K562 (cell line): ENCODE data around the gene KRTAP12-2. TPM values are rescaled to one million over a fixed set of nuclear protein-coding genes. Genes with fewer than 3 reads are reported as not detected.

Experiments used
- ATAC-seq: fragments of 200-7000 bp; cut with Tn5 transposase; 3 replicates; pipeline ENCODE4 v1.9.1; 2020; ENCODE audit warnings: moderate library complexity
- BruUV-seq: library from RNA; stranded (reverse); fragments of 400-500 nt; replicated peaks from 2 replicates; lab custom pipeline; 2021; lab: Mats Ljungman, UMichigan
- CTCF ChIA-PET: fragments of 300-600 bp; formaldehyde crosslinking; extraction: SDS; loops from one replicate; lab custom pipeline; 2021; ENCODE audit warnings: low intra/inter-chr PET ratio; lab: Yijun Ruan, JAX
- POLR2A ChIA-PET: fragments of 300-600, 350-650 bp; sonication (Branson Sonifier 250); formaldehyde crosslinking; extraction: SDS; loops from one replicate; lab custom pipeline; 2021; ENCODE audit warnings: antibody characterized with exemption, inconsistent platforms; lab: Yijun Ruan, JAX
- DNase-seq, 4 experiments: peaks; one replicate each; pipeline versions ENCODE4 v3.0.0 to v3.0.0-alpha.2; 2011 to 2018; ENCODE audit warnings: low spot score in 3 of 4, mixed read lengths in 3 of 4; ENCODE audit errors: extremely low read depth in 1 of 4
- FAIRE-seq: peaks from 2 replicates; lab custom pipeline; 2011; peaks lifted over from hg19 to GRCh38; lab: Jason Lieb, UNC
- H2AFZ ChIP-seq: 2 replicates; pipeline ENCODE4 v1.6.0; 2011; ENCODE audit warnings: low read depth, low read length, control low read depth, inconsistent platforms
- H3K27ac ChIP-seq: fragments of 200-600 bp; 3 replicates; pipeline ENCODE4 v1.8.0; 2011; ENCODE audit warnings: low read depth, mild to moderate bottlenecking, control low read depth, inconsistent platforms, low read length, moderate library complexity, mixed read lengths; ENCODE audit errors: extremely low read depth
- H3K27me3 ChIP-seq, 2 experiments: fragments of 300-600 bp in 1 of 2; 2 replicates in 1 of 2; 3 replicates in 1 of 2; pipeline versions ENCODE4 v1.6.0 to v1.8.0; 2011; ENCODE audit warnings: inconsistent platforms in 2 of 2, low read length in 2 of 2, mild to moderate bottlenecking in 1 of 2, mixed read lengths in 1 of 2, moderate library complexity in 1 of 2; ENCODE audit not compliant: control insufficient read depth in 2 of 2, insufficient read depth in 2 of 2
- H3K36me3 ChIP-seq: fragments of 300-600 bp; 3 replicates; pipeline ENCODE4 v1.8.0; 2011; ENCODE audit warnings: mild to moderate bottlenecking, low read length, inconsistent platforms; ENCODE audit not compliant: control insufficient read depth, insufficient read depth
- H3K4me1 ChIP-seq, 2 experiments: fragments of 200-600 bp in 1 of 2; replicated peaks in 1 of 2; 2 replicates in 1 of 2; 3 replicates in 1 of 2; pipeline versions ENCODE4 v1.5.1 to v1.8.0; 2011; ENCODE audit warnings: inconsistent platforms in 2 of 2, low read length in 2 of 2, mild to moderate bottlenecking in 1 of 2, mixed read lengths in 1 of 2, moderate library complexity in 1 of 2; ENCODE audit not compliant: control insufficient read depth in 2 of 2, insufficient read depth in 2 of 2
- H3K4me2 ChIP-seq: 2 replicates; pipeline ENCODE4 v1.6.1; 2011; ENCODE audit warnings: low read length, control low read depth, inconsistent platforms, mixed read lengths; ENCODE audit not compliant: insufficient read depth
- H3K4me3 ChIP-seq: fragments of 200-600 bp; sonication (generic), shearing (Covaris generic); 2 replicates; pipeline ENCODE4 v1.5.1; 2016; ENCODE audit warnings: control low read depth, inconsistent platforms
- H3K79me2 ChIP-seq: fragments of 200-600 bp; 3 replicates; pipeline ENCODE4 v1.8.0; 2011; ENCODE audit warnings: low read length, inconsistent platforms; ENCODE audit not compliant: control insufficient read depth, insufficient read depth
- H3K9ac ChIP-seq, 2 experiments: 2 replicates each; pipeline versions ENCODE4 v1.6.0 to v1.6.1; 2011; ENCODE audit warnings: low read depth in 2 of 2, low read length in 2 of 2, control low read depth in 1 of 2, inconsistent platforms in 1 of 2, mild to moderate bottlenecking in 1 of 2, mixed read lengths in 1 of 2; ENCODE audit not compliant: insufficient read depth in 1 of 2
- H3K9me1 ChIP-seq: one replicate; pipeline ENCODE4 v1.6.0; 2011; ENCODE audit warnings: inconsistent platforms, mild to moderate bottlenecking, low read length, moderate library complexity; ENCODE audit not compliant: control insufficient read depth, insufficient read depth
- H3K9me3 ChIP-seq: replicated peaks from 2 replicates; pipeline ENCODE4 v1.5.1; 2011; ENCODE audit warnings: low read depth, low read length, inconsistent platforms; ENCODE audit not compliant: control insufficient read depth, insufficient read depth
- H4K20me1 ChIP-seq: replicated peaks from 2 replicates; pipeline ENCODE4 v1.6.1; 2011; ENCODE audit warnings: low read length, inconsistent platforms, mixed read lengths; ENCODE audit not compliant: control insufficient read depth, insufficient read depth
- ADNP ChIP-seq: fragments of 200-800 bp; sonication (Bioruptor generic); IDR thresholded peaks from 2 replicates; pipeline ENCODE4 v1.6.1; 2016; ENCODE audit warnings: missing genetic modification characterization, missing compliant biosample characterization
- ARNT ChIP-seq, 2 experiments: fragments of 450-650 bp; IDR thresholded peaks; 2 replicates each; pipeline ENCODE4 v1.6.1; 2016; ENCODE audit warnings: mild to moderate bottlenecking in 1 of 2
- CBX3 ChIP-seq, 2 experiments: IDR thresholded peaks; 1 replicate in 1 of 2; 2 replicates in 1 of 2; pipeline ENCODE4 v1.6.1; 2012; ENCODE audit warnings: inconsistent platforms in 2 of 2, low read length in 2 of 2, borderline replicate concordance in 1 of 2, control low read depth in 1 of 2
- CHCHD3 ChIP-seq: fragments of 250-450 bp; sonication (Bioruptor Pico); IDR thresholded peaks from 2 replicates; pipeline ENCODE4 v2.1.2; 2022; ENCODE audit warnings: mild to moderate bottlenecking
- DIDO1 ChIP-seq: fragments of 450-650 bp; IDR thresholded peaks from 2 replicates; pipeline ENCODE4 v1.6.1; 2016; ENCODE audit warnings: low read depth, missing biosample characterization, missing genetic modification characterization
- JUNB ChIP-seq: fragments of 450-650 bp; formaldehyde crosslinking; conservative IDR thresholded peaks from 2 replicates; pipeline ENCODE4 v1.4.0; 2020; ENCODE audit warnings: mild to moderate bottlenecking
- MAX ChIP-seq: sonication (generic); formaldehyde crosslinking; IDR thresholded peaks from 2 replicates; pipeline ENCODE4 v1.9.0; 2022; ENCODE audit warnings: mild to moderate bottlenecking, missing genetic modification reagents
- MCM5 ChIP-seq: fragments of 450-650 bp; IDR thresholded peaks from 2 replicates; pipeline ENCODE4 v1.6.1; 2016; ENCODE audit warnings: low read depth
- NFIX ChIP-seq: fragments of 250-450 bp; sonication (Bioruptor Pico); IDR thresholded peaks from 2 replicates; pipeline ENCODE4 v1.4.0; 2020; ENCODE audit warnings: low read depth, mild to moderate bottlenecking, moderate library complexity
- NR2C1 ChIP-seq, 2 experiments: fragments of 450-650 bp; IDR thresholded peaks; 2 replicates each; pipeline ENCODE4 v1.6.1; 2017; ENCODE audit warnings: mild to moderate bottlenecking in 2 of 2, antibody characterized with exemption in 1 of 2, inconsistent platforms in 1 of 2, missing compliant biosample characterization in 1 of 2, missing genetic modification characterization in 1 of 2
- PRPF4 ChIP-seq: fragments of 200-400 bp; formaldehyde crosslinking; IDR thresholded peaks from one replicate; pipeline ENCODE4 v1.6.1; 2017; ENCODE audit warnings: low read length, low read depth, mild to moderate bottlenecking; ENCODE audit not compliant: insufficient read depth, poor library complexity, severe bottlenecking
- RFX7 ChIP-seq: fragments of 250-450 bp; sonication (Bioruptor Pico); IDR thresholded peaks from 2 replicates; pipeline ENCODE4 v1.5.1; 2021; ENCODE audit warnings: mild to moderate bottlenecking
- SMAD4 ChIP-seq: fragments of 250-450 bp; sonication (Bioruptor Pico); conservative IDR thresholded peaks from 2 replicates; pipeline ENCODE4 v1.8.0; 2021; ENCODE audit warnings: inconsistent platforms, mild to moderate bottlenecking, moderate library complexity
- TAF9B ChIP-seq: fragments of 450-650 bp; IDR thresholded peaks from 2 replicates; pipeline ENCODE4 v1.6.1; 2018; ENCODE audit warnings: mild to moderate bottlenecking; ENCODE audit not compliant: partially characterized antibody
- ZC3H11A ChIP-seq: IDR thresholded peaks from 2 replicates; pipeline ENCODE4 v1.6.1; 2012; ENCODE audit warnings: low read depth, low read length, improper control_type of control experiment
- ZC3H8 ChIP-seq: fragments of 450-650 bp; IDR thresholded peaks from 2 replicates; pipeline ENCODE4 v1.6.1; 2017
- ZFPM2 ChIP-seq: fragments of 250-450 bp; sonication (Bioruptor Pico); IDR thresholded peaks from 2 replicates; pipeline ENCODE4 v1.5.1; 2022; ENCODE audit warnings: mild to moderate bottlenecking
- WGBS: fragments of 100-300 bp; shearing (Covaris generic); methylation state at CpG from one replicate; pipeline ENCODE4 v1.1.6; 2016; ENCODE audit warnings: low coverage, mixed read lengths; ENCODE audit not compliant: insufficient coverage; ENCODE audit errors: missing lambda C conversion rate; 5-methylcytosine and 5-hydroxymethylcytosine counted together
- in situ Hi-C: fragments of 300-500 bp; cut with MboI; formaldehyde crosslinking; loops from 4 replicates; pipeline ENCODE4 v1.15.0; 2018; ENCODE audit warnings: inconsistent platforms, mixed read lengths
- intact Hi-C: fragments of 100-400 bp; cut with micrococcal nuclease; formaldehyde crosslinking; loops from 2 replicates; pipeline ENCODE4 v1.14.2; 2022
- polyA plus RNA-seq, 8 experiments: library from polyadenylated mRNA; depleted of rRNA in 4 of 8; stranded (reverse) in 5 of 8; unstranded in 3 of 8; fragments of >200 nt; fragmentation: Nextera tagmentation in 2 of 8; fragmentation: Illumina TruSeq in 1 of 8; extraction: Ambion mirVana in 2 of 8; extraction: Trizol in 1 of 8; gene quantifications; 2 replicates each; pipeline versions ENCODE4 v1.2.1 to v1.2.3, GENCODE V29; 2011 to 2014; ENCODE audit warnings: inconsistent platforms in 1 of 8, missing spikeins in 1 of 8
- total RNA-seq, 7 experiments: library from RNA; depleted of rRNA in 6 of 7; stranded (reverse); fragments of >200 nt in 6 of 7; fragmentation: Illumina TruSeq in 2 of 7; extraction: Trizol in 2 of 7; gene quantifications; 2 replicates each; pipeline versions ENCODE4 v1.2.1 to v1.2.3, GENCODE V29; 2011 to 2021; ENCODE audit warnings: low replicate concordance in 1 of 7
- TF ChIP-seq, protein P1 (sequence below): sonication (generic); formaldehyde crosslinking; IDR thresholded peaks from 2 replicates; pipeline ENCODE4 v1.8.1; 2023; ENCODE audit warnings: mild to moderate bottlenecking, missing genetic modification reagents

The KRTAP12-2 gene
- total and polyA plus RNA-seq, 9 of the 15 experiments (the other 6 are each of a cell fraction or from before 2014, with no cell fraction given): not detected

GRCh38 chr21:44617071-44617501 is 49.6 kb downstream of the KRTAP12-2 start:
- Histone ChIP-seq H3K27me3 (peaks cover 14 to 44% of the 10 kb centered on the region in 2 experiments; a peak in 4 of 5 replicates), H2AFZ (no peak overlapping the region), H4K20me1 (no peaks in the 10 kb centered on the region), H3K4me3 (no peak overlapping the region), H3K79me2 (no peaks in the 10 kb centered on the region), H3K27ac (no peak overlapping the region), H3K9me1 (peaks cover 3% of the 10 kb centered on the region), H3K9ac (no peak overlapping the region), H3K4me2 (no peak overlapping the region), H3K36me3 (no peaks in the 10 kb centered on the region)
- DNase-seq (no peak), FAIRE-seq (no peak)
- CTCF ChIA-PET: no interaction called here
- intact Hi-C loops: no loop called here
- TF ChIP-seq JUNB: no peak
- no peak for TF ChIP-seq SMAD4 (CRISPR knock-in tag)
- TF ChIP-seq CBX3 (IDR thresholded peaks at IDR 0.05; ENCODE audit: borderline replicate concordance in 1 of 2, low read length in 2 of 2): no peak
- no peak for TF ChIP-seq CHCHD3 (CRISPR knock-in tag)
- TF ChIP-seq TAF9B: no peak
- TF ChIP-seq MCM5: no peak
- no peak for TF ChIP-seq ZC3H11A
- TF ChIP-seq DIDO1 (tag): no peak
- TF ChIP-seq, protein P1, sequence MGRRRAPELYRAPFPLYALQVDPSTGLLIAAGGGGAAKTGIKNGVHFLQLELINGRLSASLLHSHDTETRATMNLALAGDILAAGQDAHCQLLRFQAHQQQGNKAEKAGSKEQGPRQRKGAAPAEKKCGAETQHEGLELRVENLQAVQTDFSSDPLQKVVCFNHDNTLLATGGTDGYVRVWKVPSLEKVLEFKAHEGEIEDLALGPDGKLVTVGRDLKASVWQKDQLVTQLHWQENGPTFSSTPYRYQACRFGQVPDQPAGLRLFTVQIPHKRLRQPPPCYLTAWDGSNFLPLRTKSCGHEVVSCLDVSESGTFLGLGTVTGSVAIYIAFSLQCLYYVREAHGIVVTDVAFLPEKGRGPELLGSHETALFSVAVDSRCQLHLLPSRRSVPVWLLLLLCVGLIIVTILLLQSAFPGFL (CRISPR knock-in tag): no peak
- TF ChIP-seq ARNT (IDR thresholded peaks at IDR 0.05): no peak
- no peak for TF ChIP-seq RFX7 (CRISPR knock-in tag)
- TF ChIP-seq NFIX (CRISPR knock-in tag): no peak
- no peak for TF ChIP-seq MAX (CRISPR knock-in tag)
- TF ChIP-seq ZC3H8: no peak
- no peak for TF ChIP-seq ZFPM2
- no peak for TF ChIP-seq NR2C1 (IDR thresholded peaks at IDR 0.05)
- no peak for TF ChIP-seq NR2C1 (tag; IDR thresholded peaks at IDR 0.05)
- TF ChIP-seq PRPF4: no peak
- TF ChIP-seq ADNP (tag): no peak
- TF ChIP-seq, all 486 proteins: peak for 0
- no TSS peak for BruUV-seq
- no peak for ATAC-seq
- Histone ChIP-seq H3K4me1 (peaks cover 0 to 10% of the 10 kb centered on the region in 2 experiments; a peak in 2 of 5 replicates), H3K9me3 (no peaks in the 10 kb centered on the region)
- 2% methylated on average over 8 of the region's 8 CpGs for WGBS
- POLR2A ChIA-PET: no interaction called here
- in situ Hi-C loops: no loop called here
